K562 (cell line): ENCODE measurements around the gene AMZ1. TPM values are rescaled to one million over a fixed set of nuclear protein-coding genes. Genes with fewer than 3 reads are reported as not detected.
A peak's percentile ranks its signal among the peaks of the same experiment; 100 is the strongest.

Experiments
- ATAC-seq: fragments of 200-7000 bp; cut with Tn5 transposase; 3 replicates; pipeline ENCODE4 v1.9.1; 2020; ENCODE audit warnings: moderate library complexity
- BruUV-seq: library from RNA; stranded (reverse); fragments of 400-500 nt; replicated peaks from 2 replicates; lab custom pipeline; 2021; lab: Mats Ljungman, UMichigan
- CTCF ChIA-PET: fragments of 300-600 bp; formaldehyde crosslinking; extraction: SDS; loops from one replicate; lab custom pipeline; 2021; ENCODE audit warnings: low intra/inter-chr PET ratio; lab: Yijun Ruan, JAX
- POLR2A ChIA-PET: fragments of 300-600, 350-650 bp; sonication (Branson Sonifier 250); formaldehyde crosslinking; extraction: SDS; loops from one replicate; lab custom pipeline; 2021; ENCODE audit warnings: antibody characterized with exemption, inconsistent platforms; lab: Yijun Ruan, JAX
- DNase-seq, 4 experiments: peaks; one replicate each; pipeline versions ENCODE4 v3.0.0 to v3.0.0-alpha.2; 2011 to 2018; ENCODE audit warnings: low spot score in 3 of 4, mixed read lengths in 3 of 4; ENCODE audit errors: extremely low read depth in 1 of 4
- FAIRE-seq: peaks from 2 replicates; lab custom pipeline; 2011; peaks lifted over from hg19 to GRCh38; lab: Jason Lieb, UNC
- H2AFZ ChIP-seq: 2 replicates; pipeline ENCODE4 v1.6.0; 2011; ENCODE audit warnings: low read depth, low read length, control low read depth, inconsistent platforms
- H3K27ac ChIP-seq: fragments of 200-600 bp; 3 replicates; pipeline ENCODE4 v1.8.0; 2011; ENCODE audit warnings: low read depth, mild to moderate bottlenecking, control low read depth, inconsistent platforms, low read length, moderate library complexity, mixed read lengths; ENCODE audit errors: extremely low read depth
- H3K27me3 ChIP-seq, 2 experiments: fragments of 300-600 bp in 1 of 2; 2 replicates in 1 of 2; 3 replicates in 1 of 2; pipeline versions ENCODE4 v1.6.0 to v1.8.0; 2011; ENCODE audit warnings: inconsistent platforms in 2 of 2, low read length in 2 of 2, mild to moderate bottlenecking in 1 of 2, mixed read lengths in 1 of 2, moderate library complexity in 1 of 2; ENCODE audit not compliant: control insufficient read depth in 2 of 2, insufficient read depth in 2 of 2
- H3K36me3 ChIP-seq: fragments of 300-600 bp; 3 replicates; pipeline ENCODE4 v1.8.0; 2011; ENCODE audit warnings: mild to moderate bottlenecking, low read length, inconsistent platforms; ENCODE audit not compliant: control insufficient read depth, insufficient read depth
- H3K4me1 ChIP-seq, 2 experiments: fragments of 200-600 bp in 1 of 2; replicated peaks in 1 of 2; 2 replicates in 1 of 2; 3 replicates in 1 of 2; pipeline versions ENCODE4 v1.5.1 to v1.8.0; 2011; ENCODE audit warnings: inconsistent platforms in 2 of 2, low read length in 2 of 2, mild to moderate bottlenecking in 1 of 2, mixed read lengths in 1 of 2, moderate library complexity in 1 of 2; ENCODE audit not compliant: control insufficient read depth in 2 of 2, insufficient read depth in 2 of 2
- H3K4me2 ChIP-seq: 2 replicates; pipeline ENCODE4 v1.6.1; 2011; ENCODE audit warnings: low read length, control low read depth, inconsistent platforms, mixed read lengths; ENCODE audit not compliant: insufficient read depth
- H3K4me3 ChIP-seq: fragments of 200-600 bp; sonication (generic), shearing (Covaris generic); 2 replicates; pipeline ENCODE4 v1.5.1; 2016; ENCODE audit warnings: control low read depth, inconsistent platforms
- H3K79me2 ChIP-seq: fragments of 200-600 bp; 3 replicates; pipeline ENCODE4 v1.8.0; 2011; ENCODE audit warnings: low read length, inconsistent platforms; ENCODE audit not compliant: control insufficient read depth, insufficient read depth
- H3K9ac ChIP-seq, 2 experiments: 2 replicates each; pipeline versions ENCODE4 v1.6.0 to v1.6.1; 2011; ENCODE audit warnings: low read depth in 2 of 2, low read length in 2 of 2, control low read depth in 1 of 2, inconsistent platforms in 1 of 2, mild to moderate bottlenecking in 1 of 2, mixed read lengths in 1 of 2; ENCODE audit not compliant: insufficient read depth in 1 of 2
- H3K9me1 ChIP-seq: one replicate; pipeline ENCODE4 v1.6.0; 2011; ENCODE audit warnings: inconsistent platforms, mild to moderate bottlenecking, low read length, moderate library complexity; ENCODE audit not compliant: control insufficient read depth, insufficient read depth
- H3K9me3 ChIP-seq: replicated peaks from 2 replicates; pipeline ENCODE4 v1.5.1; 2011; ENCODE audit warnings: low read depth, low read length, inconsistent platforms; ENCODE audit not compliant: control insufficient read depth, insufficient read depth
- H4K20me1 ChIP-seq: replicated peaks from 2 replicates; pipeline ENCODE4 v1.6.1; 2011; ENCODE audit warnings: low read length, inconsistent platforms, mixed read lengths; ENCODE audit not compliant: control insufficient read depth, insufficient read depth
- CBFB ChIP-seq: sonication (generic); formaldehyde crosslinking; IDR thresholded peaks from 2 replicates; pipeline ENCODE4 v1.4.0; 2020; ENCODE audit warnings: mild to moderate bottlenecking, missing genetic modification reagents
- KLF1 ChIP-seq: fragments of 450-650 bp; IDR thresholded peaks from 2 replicates; pipeline ENCODE4 v1.6.1; 2016; ENCODE audit warnings: missing genetic modification characterization, missing compliant biosample characterization
- NR2C2 ChIP-seq, 2 experiments: fragments of 200-800 bp in 1 of 2; sonication (Bioruptor generic) in 1 of 2; sonication (generic) in 1 of 2; formaldehyde crosslinking in 1 of 2; IDR thresholded peaks; 2 replicates each; pipeline versions ENCODE4 v1.6.1 to v1.8.0; 2016 to 2022; ENCODE audit warnings: mild to moderate bottlenecking in 1 of 2, missing compliant biosample characterization in 1 of 2, missing genetic modification characterization in 1 of 2, missing genetic modification reagents in 1 of 2
- PBX2 ChIP-seq, 2 experiments: IDR thresholded peaks in 1 of 2; conservative IDR thresholded peaks in 1 of 2; 2 replicates each; pipeline ENCODE4 v1.6.1; 2016; ENCODE audit warnings: low read depth in 2 of 2, mild to moderate bottlenecking in 1 of 2, missing compliant biosample characterization in 1 of 2, missing genetic modification characterization in 1 of 2, moderate library complexity in 1 of 2
- THRA ChIP-seq: fragments of 450-650 bp; IDR thresholded peaks from 2 replicates; pipeline ENCODE4 v1.6.1; 2017; ENCODE audit warnings: mild to moderate bottlenecking, moderate library complexity
- ZNF239 ChIP-seq: fragments of 250-450 bp; sonication (Bioruptor Pico); IDR thresholded peaks from 2 replicates; pipeline ENCODE4 v1.4.0; 2020; ENCODE audit warnings: mild to moderate bottlenecking
- ZNF518B ChIP-seq: fragments of 250-450 bp; sonication (Bioruptor Pico); IDR thresholded peaks from 2 replicates; pipeline ENCODE4 v1.5.0; 2021; ENCODE audit warnings: mild to moderate bottlenecking, moderate library complexity
- ZNF76 ChIP-seq: fragments of 250-450 bp; sonication (Bioruptor Pico); IDR thresholded peaks from 2 replicates; pipeline ENCODE4 v1.4.0; 2020; ENCODE audit warnings: mild to moderate bottlenecking, moderate library complexity, borderline replicate concordance
- WGBS: fragments of 100-300 bp; shearing (Covaris generic); methylation state at CpG from one replicate; pipeline ENCODE4 v1.1.6; 2016; ENCODE audit warnings: low coverage, mixed read lengths; ENCODE audit not compliant: insufficient coverage; ENCODE audit errors: missing lambda C conversion rate; 5-methylcytosine and 5-hydroxymethylcytosine counted together
- in situ Hi-C: fragments of 300-500 bp; cut with MboI; formaldehyde crosslinking; loops from 4 replicates; pipeline ENCODE4 v1.15.0; 2018; ENCODE audit warnings: inconsistent platforms, mixed read lengths
- intact Hi-C: fragments of 100-400 bp; cut with micrococcal nuclease; formaldehyde crosslinking; loops from 2 replicates; pipeline ENCODE4 v1.14.2; 2022
- polyA plus RNA-seq, 8 experiments: library from polyadenylated mRNA; depleted of rRNA in 4 of 8; stranded (reverse) in 5 of 8; unstranded in 3 of 8; fragments of >200 nt; fragmentation: Nextera tagmentation in 2 of 8; fragmentation: Illumina TruSeq in 1 of 8; extraction: Ambion mirVana in 2 of 8; extraction: Trizol in 1 of 8; gene quantifications; 2 replicates each; pipeline versions ENCODE4 v1.2.1 to v1.2.3, GENCODE V29; 2011 to 2014; ENCODE audit warnings: inconsistent platforms in 1 of 8, missing spikeins in 1 of 8
- total RNA-seq, 7 experiments: library from RNA; depleted of rRNA in 6 of 7; stranded (reverse); fragments of >200 nt in 6 of 7; fragmentation: Illumina TruSeq in 2 of 7; extraction: Trizol in 2 of 7; gene quantifications; 2 replicates each; pipeline versions ENCODE4 v1.2.1 to v1.2.3, GENCODE V29; 2011 to 2021; ENCODE audit warnings: low replicate concordance in 1 of 7

Gene AMZ1
- total and polyA plus RNA-seq, 9 of the 15 experiments (the other 6 are each of a cell fraction or from before 2014, with no cell fraction given), result not detected

GRCh38 chr7:2706685-2707126 is 18.7 kb downstream of the AMZ1 start (continued):
- TF ChIP-seq PBX2 (CRISPR knock-in tag; IDR thresholded peaks at IDR 0.05; ENCODE audit: low read depth), result no peak
- peak; percentile 22; the same call in 1 of the 2 replicates for TF ChIP-seq PBX2 (tag; conservative IDR thresholded peaks at IDR 0.05; ENCODE audit: low read depth)

- Histone ChIP-seq H3K4me3 (no peak overlapping the region), H3K36me3 (no peaks in the 10 kb centered on the region), H3K27me3 (peaks cover 9 to 27% of the 10 kb centered on the region in 2 experiments; a peak in 4 of 5 replicates), H3K9me3 (no peaks in the 10 kb centered on the region), H3K4me1 (peaks cover 0 to 35% of the 10 kb centered on the region in 2 experiments; a peak in 3 of 5 replicates), H4K20me1 (0 out of 2 replicates have a peak, but pooled peaks cover 3% of the 10 kb centered on the region), H2AFZ (no peak overlapping the region), H3K27ac (no peak overlapping the region), H3K4me2 (no peak overlapping the region), H3K79me2 (no peaks in the 10 kb centered on the region), H3K9me1 (no peaks in the 10 kb centered on the region), H3K9ac (no peak overlapping the region)
- in situ Hi-C loops, result no loop called here
- DNase-seq (no peak), FAIRE-seq (no peak), ATAC-seq (no peak)
- BruUV-seq, result no TSS peak
- WGBS, result 13% methylated on average over 8 of the region's 8 CpGs
- ChIA-PET CTCF (no interaction called here), POLR2A (interaction anchor here (0.6 to 1.5 kb wide), 2 partner anchors 9 to 118 kb away, joined by 3 to 4 read pairs; no protein-coding TSS in a partner anchor)
- intact Hi-C loops, result no loop called here
- no peak for TF ChIP-seq KLF1
- no peak for TF ChIP-seq ZNF518B (CRISPR knock-in tag)
- TF ChIP-seq ZNF239 (CRISPR knock-in tag), result no peak
- TF ChIP-seq NR2C2 (CRISPR knock-in tag; IDR thresholded peaks at IDR 0.05), result no peak
- TF ChIP-seq NR2C2 (tag; IDR thresholded peaks at IDR 0.05), result no peak
- no peak for TF ChIP-seq ZNF76 (CRISPR knock-in tag)
- TF ChIP-seq CBFB (CRISPR knock-in tag), result no peak
- TF ChIP-seq THRA, result no peak
These were observed 19.5 kb downstream of the AMZ1 start for GRCh38 chr7:2707481-2707880.
